ENCODE data around the gene OTOS. TPM values are rescaled to one million over a fixed set of nuclear protein-coding genes. Genes with fewer than 3 reads are reported as not detected.

Gene OTOS
- total RNA-seq, 1 experiment from 2014 or later: not detected

- TF ChIP-seq, protein P1, sequence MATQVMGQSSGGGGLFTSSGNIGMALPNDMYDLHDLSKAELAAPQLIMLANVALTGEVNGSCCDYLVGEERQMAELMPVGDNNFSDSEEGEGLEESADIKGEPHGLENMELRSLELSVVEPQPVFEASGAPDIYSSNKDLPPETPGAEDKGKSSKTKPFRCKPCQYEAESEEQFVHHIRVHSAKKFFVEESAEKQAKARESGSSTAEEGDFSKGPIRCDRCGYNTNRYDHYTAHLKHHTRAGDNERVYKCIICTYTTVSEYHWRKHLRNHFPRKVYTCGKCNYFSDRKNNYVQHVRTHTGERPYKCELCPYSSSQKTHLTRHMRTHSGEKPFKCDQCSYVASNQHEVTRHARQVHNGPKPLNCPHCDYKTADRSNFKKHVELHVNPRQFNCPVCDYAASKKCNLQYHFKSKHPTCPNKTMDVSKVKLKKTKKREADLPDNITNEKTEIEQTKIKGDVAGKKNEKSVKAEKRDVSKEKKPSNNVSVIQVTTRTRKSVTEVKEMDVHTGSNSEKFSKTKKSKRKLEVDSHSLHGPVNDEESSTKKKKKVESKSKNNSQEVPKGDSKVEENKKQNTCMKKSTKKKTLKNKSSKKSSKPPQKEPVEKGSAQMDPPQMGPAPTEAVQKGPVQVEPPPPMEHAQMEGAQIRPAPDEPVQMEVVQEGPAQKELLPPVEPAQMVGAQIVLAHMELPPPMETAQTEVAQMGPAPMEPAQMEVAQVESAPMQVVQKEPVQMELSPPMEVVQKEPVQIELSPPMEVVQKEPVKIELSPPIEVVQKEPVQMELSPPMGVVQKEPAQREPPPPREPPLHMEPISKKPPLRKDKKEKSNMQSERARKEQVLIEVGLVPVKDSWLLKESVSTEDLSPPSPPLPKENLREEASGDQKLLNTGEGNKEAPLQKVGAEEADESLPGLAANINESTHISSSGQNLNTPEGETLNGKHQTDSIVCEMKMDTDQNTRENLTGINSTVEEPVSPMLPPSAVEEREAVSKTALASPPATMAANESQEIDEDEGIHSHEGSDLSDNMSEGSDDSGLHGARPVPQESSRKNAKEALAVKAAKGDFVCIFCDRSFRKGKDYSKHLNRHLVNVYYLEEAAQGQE (IDR thresholded peaks at IDR 0.05; ENCODE audit: low read depth): no peak
- TF ChIP-seq FOSL1 (IDR thresholded peaks at IDR 0.05; ENCODE audit: low read depth): no peak
These were observed 4.8 kb downstream of the OTOS start (continued) for GRCh38 chr2:240135706-240136012.

- H3K9ac ChIP-seq (ENCODE audit: low read length): peak overlapping the region; percentile 95
- H3K9me3 ChIP-seq (ENCODE audit: control insufficient read depth in 1 of 2, insufficient read depth in 1 of 2, low read depth in 1 of 2, low read length in 2 of 2): no peaks in the 10 kb centered on the region
- H2AFZ ChIP-seq (ENCODE audit: low read depth, low read length, poor library complexity, severe bottlenecking): no peak overlapping the region
- peak overlapping the region; percentile 93 for H3K4me2 ChIP-seq (ENCODE audit: low read length)
- H3K79me2 ChIP-seq (ENCODE audit: insufficient read depth, low read length): peaks cover 31% of the 10 kb centered on the region
- no peaks in the 10 kb centered on the region for H3K27me3 ChIP-seq (ENCODE audit: insufficient read depth, low read length)
- H3K4me1 ChIP-seq (ENCODE audit: control insufficient read depth in 1 of 2, insufficient read depth in 2 of 2, low read length in 2 of 2): peaks cover 7 to 18% of the 10 kb centered on the region in 2 experiments; a peak in 3 of 4 replicates
- H3K9me2 ChIP-seq (ENCODE audit: insufficient read depth): no peaks in the 10 kb centered on the region
- peak overlapping the region; percentile 67 to 99 for H3K4me3 ChIP-seq (replicated peaks in 1 of 2; ENCODE audit: low read depth in 1 of 2, low read length in 2 of 2)
- H3K36me3 ChIP-seq (ENCODE audit: control insufficient read depth in 1 of 2, insufficient read depth in 2 of 2, low read length in 2 of 2): peaks cover 21 to 27% of the 10 kb centered on the region in 2 experiments; a peak in 3 of 4 replicates
- ChIA-PET RAD21 (ENCODE audit: low non-redundant PET in 1 of 2, low total read pairs in 2 of 2, uncharacterized antibody in 2 of 2, unreplicated experiment in 2 of 2) (no interaction called here), CTCF (no interaction called here), POLR2A (interaction anchor here (0.8 kb wide), 1 partner anchor 110 kb away, joined by 4 read pairs; the partner anchor contains the start of gene NDUFA10)
- no peaks in the 10 kb centered on the region for H4K20me1 ChIP-seq (ENCODE audit: insufficient read depth)
- intact Hi-C loops (cut with micrococcal nuclease): no loop called here
- no peak overlapping the region; the same call in 1 of the 2 replicates for H3K27ac ChIP-seq (ENCODE audit: low read depth, low read length)
- ATAC-seq (no peak), DNase-seq (ENCODE audit: low read depth, low spot score) (no peak)
- TSS peak; percentile 44 for BruUV-seq (replicated peaks)
- no peak for TF ChIP-seq CTCF (IDR thresholded peaks at IDR 0.05 in 2 of 3, conservative IDR thresholded peaks at IDR 0.05 in 1 of 3; ENCODE audit: borderline replicate concordance in 1 of 3, insufficient read depth in 1 of 3, low read depth in 2 of 3, low read length in 2 of 3)
- TF ChIP-seq ELF1 (IDR thresholded peaks at IDR 0.05; ENCODE audit: borderline replicate concordance, low read depth): no peak
- TF ChIP-seq, protein P2, sequence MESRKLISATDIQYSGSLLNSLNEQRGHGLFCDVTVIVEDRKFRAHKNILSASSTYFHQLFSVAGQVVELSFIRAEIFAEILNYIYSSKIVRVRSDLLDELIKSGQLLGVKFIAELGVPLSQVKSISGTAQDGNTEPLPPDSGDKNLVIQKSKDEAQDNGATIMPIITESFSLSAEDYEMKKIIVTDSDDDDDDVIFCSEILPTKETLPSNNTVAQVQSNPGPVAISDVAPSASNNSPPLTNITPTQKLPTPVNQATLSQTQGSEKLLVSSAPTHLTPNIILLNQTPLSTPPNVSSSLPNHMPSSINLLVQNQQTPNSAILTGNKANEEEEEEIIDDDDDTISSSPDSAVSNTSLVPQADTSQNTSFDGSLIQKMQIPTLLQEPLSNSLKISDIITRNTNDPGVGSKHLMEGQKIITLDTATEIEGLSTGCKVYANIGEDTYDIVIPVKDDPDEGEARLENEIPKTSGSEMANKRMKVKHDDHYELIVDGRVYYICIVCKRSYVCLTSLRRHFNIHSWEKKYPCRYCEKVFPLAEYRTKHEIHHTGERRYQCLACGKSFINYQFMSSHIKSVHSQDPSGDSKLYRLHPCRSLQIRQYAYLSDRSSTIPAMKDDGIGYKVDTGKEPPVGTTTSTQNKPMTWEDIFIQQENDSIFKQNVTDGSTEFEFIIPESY (IDR thresholded peaks at IDR 0.05; ENCODE audit: extremely low read depth, insufficient replicate concordance, low read length): no peak
- no peak for TF ChIP-seq SIN3A (IDR thresholded peaks at IDR 0.05; ENCODE audit: low read depth)
- no peak for TF ChIP-seq POLR2A (IDR thresholded peaks at IDR 0.05; ENCODE audit: borderline replicate concordance, extremely low read depth, insufficient read depth, insufficient read length)
- no peak for TF ChIP-seq TCF7L2 (IDR thresholded peaks at IDR 0.05; ENCODE audit: borderline replicate concordance, extremely low read depth, insufficient read depth, insufficient read length)
- no peak for TF ChIP-seq CBX3 (IDR thresholded peaks at IDR 0.05; ENCODE audit: low read depth)
- TF ChIP-seq ATF3 (IDR thresholded peaks at IDR 0.05): no peak
- TF ChIP-seq EZH2 (IDR thresholded peaks at IDR 0.05): no peak
- no peak for TF ChIP-seq YY1 (IDR thresholded peaks at IDR 0.05; ENCODE audit: extremely low read depth, insufficient replicate concordance, low read depth, low read length)
- no peak for TF ChIP-seq FOSL1 (IDR thresholded peaks at IDR 0.05; ENCODE audit: low read depth)
- no peak for TF ChIP-seq JUND (IDR thresholded peaks at IDR 0.05)
- TF ChIP-seq SP1 (IDR thresholded peaks at IDR 0.05; ENCODE audit: low read depth): no peak
These were observed 5.4 kb downstream of the OTOS start for GRCh38 chr2:240134956-240135520.

Measured in HCT116 (cell line).